ENCODE data around the gene GYS2. TPM values are rescaled to one million over a fixed set of nuclear protein-coding genes. Genes with fewer than 3 reads are reported as not detected.

The GYS2 gene
- total and polyA plus RNA-seq, 2 donors from 2014 or later, result not detected

- Histone ChIP-seq H3K4me3 (ENCODE audit: low read length in 3 of 3) (no peak overlapping the region), H3K4me1 (ENCODE audit: control insufficient read depth in 2 of 3, insufficient read depth in 2 of 3, low read depth in 1 of 3, low read length in 3 of 3) (peaks cover 0 to 3% (median 0%) of the 10 kb centered on the region in 3 donors), H3K9ac (ENCODE audit: low read length in 3 of 3) (no peak overlapping the region), H3K27ac (ENCODE audit: low read depth in 2 of 2, low read length in 2 of 2) (no peak overlapping the region), H3K9me3 (ENCODE audit: control insufficient read depth in 2 of 3, insufficient read depth in 1 of 3, low read length in 3 of 3) (no peaks in the 10 kb centered on the region), H3K36me3 (ENCODE audit: control insufficient read depth in 2 of 3, insufficient read depth in 3 of 3, low read length in 3 of 3) (no peaks in the 10 kb centered on the region), H3K27me3 (ENCODE audit: control insufficient read depth, insufficient read depth, low read length) (no peaks in the 10 kb centered on the region)
- intact Hi-C loops (cut with DNase I), result no loop called here
- DNase-seq (no peak), FAIRE-seq (no peak)
- TF ChIP-seq CTCF (IDR thresholded peaks at IDR 0.05; ENCODE audit: borderline replicate concordance, extremely low read depth, insufficient read depth), result no peak
These were observed 43.5 kb downstream of the GYS2 start for GRCh38 chr12:21561158-21561557.

GRCh38 chr12:21559855-21560569 lies 44.6 kb downstream of the GYS2 start:
- H3K36me3 ChIP-seq (ENCODE audit: control insufficient read depth in 2 of 3, insufficient read depth in 3 of 3, low read length in 3 of 3), result no peaks in the 10 kb centered on the region
- FAIRE-seq (no peak), DNase-seq (no peak)
- H3K9me3 ChIP-seq (ENCODE audit: control insufficient read depth in 2 of 3, insufficient read depth in 1 of 3, low read length in 3 of 3), result no peaks in the 10 kb centered on the region
- intact Hi-C loops (cut with DNase I), result no loop called here
- no peak overlapping the region for H3K4me3 ChIP-seq (ENCODE audit: low read length in 3 of 3)
- H3K27ac ChIP-seq (ENCODE audit: low read depth in 2 of 2, low read length in 2 of 2), result no peak overlapping the region
- no peak for TF ChIP-seq CTCF (IDR thresholded peaks at IDR 0.05; ENCODE audit: borderline replicate concordance, extremely low read depth, insufficient read depth)
- H3K4me1 ChIP-seq (ENCODE audit: control insufficient read depth in 2 of 3, insufficient read depth in 2 of 3, low read depth in 1 of 3, low read length in 3 of 3), result no peaks in the 10 kb centered on the region
- H3K27me3 ChIP-seq (ENCODE audit: control insufficient read depth, insufficient read depth, low read length), result no peaks in the 10 kb centered on the region
- H3K9ac ChIP-seq (ENCODE audit: low read length in 3 of 3), result no peak overlapping the region

DNA sequence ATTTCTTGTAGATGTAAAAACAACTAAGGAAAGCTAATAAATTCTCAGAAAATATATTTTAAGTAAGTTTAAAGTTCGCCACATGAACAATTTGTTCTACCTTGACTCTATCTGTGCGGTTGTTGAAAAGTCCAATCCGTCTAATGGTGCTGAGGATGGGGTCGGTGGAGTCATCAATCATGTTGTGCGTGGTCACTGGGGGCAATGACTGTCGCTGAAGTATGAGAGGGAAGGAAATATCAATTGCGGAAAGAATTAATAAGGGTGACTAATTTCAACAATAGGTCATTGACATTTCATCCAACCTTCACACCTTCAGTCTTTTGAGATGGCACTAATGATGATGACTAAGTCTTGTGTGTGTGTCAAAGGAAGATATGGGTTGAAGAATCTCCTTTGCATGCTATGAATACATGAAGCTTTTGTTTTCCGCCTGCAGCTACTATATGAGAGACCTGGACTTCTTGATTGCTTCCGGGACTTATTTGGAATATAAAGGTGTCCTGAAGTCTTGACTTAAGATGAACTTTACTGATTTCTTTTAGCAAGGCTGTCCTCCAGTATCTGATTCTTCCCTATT lies 46.5 kb downstream of the GYS2 start:
- no peaks in the 10 kb centered on the region for H3K9me3 ChIP-seq (ENCODE audit: control insufficient read depth in 2 of 3, insufficient read depth in 1 of 3, low read length in 3 of 3)
- no peak overlapping the region for H3K27ac ChIP-seq (ENCODE audit: low read depth in 2 of 2, low read length in 2 of 2)
- FAIRE-seq, result no peak
- intact Hi-C loops (cut with DNase I), result no loop called here
- TF ChIP-seq CTCF (IDR thresholded peaks at IDR 0.05; ENCODE audit: borderline replicate concordance, extremely low read depth, insufficient read depth), result no peak
- H3K27me3 ChIP-seq (ENCODE audit: control insufficient read depth, insufficient read depth, low read length), result no peaks in the 10 kb centered on the region
- DNase-seq, result no peak
- H3K4me1 ChIP-seq (ENCODE audit: control insufficient read depth in 2 of 3, insufficient read depth in 2 of 3, low read depth in 1 of 3, low read length in 3 of 3), result no peaks in the 10 kb centered on the region
- H3K36me3 ChIP-seq (ENCODE audit: control insufficient read depth in 2 of 3, insufficient read depth in 3 of 3, low read length in 3 of 3), result no peaks in the 10 kb centered on the region
- no peak overlapping the region for H3K4me3 ChIP-seq (ENCODE audit: low read length in 3 of 3)
- H3K9ac ChIP-seq (ENCODE audit: low read length in 3 of 3), result no peak overlapping the region
